WTC11 (cell line): Measurements from ENCODE around the gene CTSA. TPM values are rescaled to one million over a fixed set of nuclear protein-coding genes. Genes with fewer than 3 reads are reported as not detected.

Source experiments
- ATAC-seq: fragments of 200-7000 bp; cut with Tn5 transposase; 2 replicates; pipeline ENCODE4 v1.10.0; 2021; ENCODE audit warnings: mild to moderate bottlenecking, moderate library complexity
- CTCF ChIA-PET: fragments of 300-600 bp; sonication (Branson Sonifier 250); formaldehyde crosslinking; loops from one replicate; lab custom pipeline; 2021; ENCODE audit warnings: antibody characterized with exemption; lab: Charles Lee
- POLR2A ChIA-PET: fragments of 350-600 bp; sonication (Branson Sonifier 250); formaldehyde crosslinking; loops from one replicate; lab custom pipeline; 2021; ENCODE audit warnings: antibody characterized with exemption; lab: Charles Lee
- DNase-seq: peaks from one replicate; pipeline ENCODE4 v3.0.0; 2021; ENCODE audit warnings: low spot score
- H3K27ac Mint-ChIP-seq: 2 replicates; pipeline ENCODE4 v1.8.0; 2021; ENCODE audit warnings: mixed read lengths
- H3K27me3 Mint-ChIP-seq: 2 replicates; pipeline ENCODE4 v1.8.0; 2021; ENCODE audit warnings: low read depth, mild to moderate bottlenecking, moderate library complexity, mixed read lengths
- H3K36me3 Mint-ChIP-seq: 2 replicates; pipeline ENCODE4 v1.8.0; 2021; ENCODE audit warnings: mixed read lengths
- H3K4me1 Mint-ChIP-seq: 2 replicates; pipeline ENCODE4 v1.8.0; 2022; ENCODE audit warnings: mixed read lengths
- H3K4me3 Mint-ChIP-seq: 2 replicates; pipeline ENCODE4 v1.8.0; 2021; ENCODE audit warnings: mild to moderate bottlenecking, moderate library complexity, mixed read lengths
- H3K9me3 Mint-ChIP-seq: 2 replicates; pipeline ENCODE4 v1.8.0; 2021; ENCODE audit warnings: mixed read lengths
- ATF2 ChIP-seq: sonication (generic); formaldehyde crosslinking; IDR thresholded peaks from 2 replicates; pipeline ENCODE4 v1.8.1; 2022; ENCODE audit warnings: low read depth, missing genetic modification reagents, borderline replicate concordance
- CREM ChIP-seq: sonication (generic); formaldehyde crosslinking; IDR thresholded peaks from 2 replicates; pipeline ENCODE4 v1.8.1; 2022; ENCODE audit warnings: mild to moderate bottlenecking, missing genetic modification reagents, moderate library complexity
- EMX1 ChIP-seq: fragments of 250-450 bp; sonication (Bioruptor Pico); IDR thresholded peaks from 2 replicates; pipeline ENCODE4 v1.8.0; 2021; ENCODE audit warnings: mild to moderate bottlenecking
- GRHL2 ChIP-seq: fragments of 250-450 bp; sonication (Bioruptor Pico); IDR thresholded peaks from 2 replicates; pipeline ENCODE4 v1.8.0; 2022; ENCODE audit warnings: mild to moderate bottlenecking, moderate library complexity; ENCODE audit not compliant: insufficient replicate concordance, severe bottlenecking
- GTF2I ChIP-seq: fragments of 250-450 bp; sonication (Bioruptor Pico); conservative IDR thresholded peaks from 2 replicates; pipeline ENCODE4 v1.4.0; 2021; ENCODE audit warnings: mild to moderate bottlenecking
- KAT7 ChIP-seq: sonication (generic); formaldehyde crosslinking; IDR thresholded peaks from 2 replicates; pipeline ENCODE4 v1.8.1; 2023; ENCODE audit warnings: missing genetic modification reagents, mild to moderate bottlenecking, borderline replicate concordance
- MXD4 ChIP-seq: fragments of 250-450 bp; sonication (Bioruptor Pico); IDR thresholded peaks from 2 replicates; pipeline ENCODE4 v1.8.0; 2021; ENCODE audit warnings: mild to moderate bottlenecking, moderate library complexity, borderline replicate concordance
- TEAD1 ChIP-seq: sonication (generic); formaldehyde crosslinking; IDR thresholded peaks from 2 replicates; pipeline ENCODE4 v1.8.0; 2022; ENCODE audit warnings: mild to moderate bottlenecking, missing genetic modification reagents
- TP53 ChIP-seq: sonication (generic); formaldehyde crosslinking; IDR thresholded peaks from 2 replicates; pipeline ENCODE4 v1.8.1; 2023; ENCODE audit warnings: mild to moderate bottlenecking, missing genetic modification reagents
- USF2 ChIP-seq: sonication (generic); formaldehyde crosslinking; IDR thresholded peaks from 2 replicates; pipeline ENCODE4 v1.8.1; 2023; ENCODE audit warnings: mild to moderate bottlenecking, missing genetic modification reagents, moderate library complexity
- ZBTB21 ChIP-seq: sonication (generic); formaldehyde crosslinking; IDR thresholded peaks from 2 replicates; pipeline ENCODE4 v1.8.1; 2023; ENCODE audit warnings: mild to moderate bottlenecking, missing genetic modification reagents, borderline replicate concordance
- ZNF121 ChIP-seq: sonication (generic); formaldehyde crosslinking; IDR thresholded peaks from 2 replicates; pipeline ENCODE4 v1.8.0; 2023; ENCODE audit warnings: missing genetic modification reagents
- ZNF219 ChIP-seq: sonication (generic); formaldehyde crosslinking; IDR thresholded peaks from 2 replicates; pipeline ENCODE4 v1.8.0; 2023; ENCODE audit warnings: missing genetic modification reagents, mild to moderate bottlenecking, borderline replicate concordance
- ZNF423 ChIP-seq: fragments of 250-450 bp; sonication (Bioruptor Pico); IDR thresholded peaks from 2 replicates; pipeline ENCODE4 v2.1.2; 2022; ENCODE audit warnings: mild to moderate bottlenecking, moderate library complexity
- total RNA-seq: library from RNA; stranded (reverse); gene quantifications from 3 replicates; pipeline ENCODE4 v1.2.3, GENCODE V29; 2021
- TF ChIP-seq, protein P1 (sequence below): sonication (generic); formaldehyde crosslinking; IDR thresholded peaks from 2 replicates; pipeline ENCODE4 v1.8.0; 2022; ENCODE audit warnings: missing genetic modification reagents
- TF ChIP-seq, protein P2 (sequence below): fragments of 250-450 bp; sonication (Bioruptor Pico); IDR thresholded peaks from 2 replicates; pipeline ENCODE4 v1.9.0; 2021; ENCODE audit warnings: mild to moderate bottlenecking, borderline replicate concordance
- TF ChIP-seq, protein P3 (sequence below): sonication (generic); formaldehyde crosslinking; IDR thresholded peaks from 2 replicates; pipeline ENCODE4 v1.8.0; 2023; ENCODE audit warnings: missing genetic modification reagents
- TF ChIP-seq, protein P4 (sequence below): sonication (generic); formaldehyde crosslinking; IDR thresholded peaks from 2 replicates; pipeline ENCODE4 v1.8.1; 2023; ENCODE audit warnings: mild to moderate bottlenecking, missing genetic modification reagents, moderate library complexity

CTSA gene
- total RNA-seq, 1 experiment from 2014 or later, result 48.3 TPM

DNA sequence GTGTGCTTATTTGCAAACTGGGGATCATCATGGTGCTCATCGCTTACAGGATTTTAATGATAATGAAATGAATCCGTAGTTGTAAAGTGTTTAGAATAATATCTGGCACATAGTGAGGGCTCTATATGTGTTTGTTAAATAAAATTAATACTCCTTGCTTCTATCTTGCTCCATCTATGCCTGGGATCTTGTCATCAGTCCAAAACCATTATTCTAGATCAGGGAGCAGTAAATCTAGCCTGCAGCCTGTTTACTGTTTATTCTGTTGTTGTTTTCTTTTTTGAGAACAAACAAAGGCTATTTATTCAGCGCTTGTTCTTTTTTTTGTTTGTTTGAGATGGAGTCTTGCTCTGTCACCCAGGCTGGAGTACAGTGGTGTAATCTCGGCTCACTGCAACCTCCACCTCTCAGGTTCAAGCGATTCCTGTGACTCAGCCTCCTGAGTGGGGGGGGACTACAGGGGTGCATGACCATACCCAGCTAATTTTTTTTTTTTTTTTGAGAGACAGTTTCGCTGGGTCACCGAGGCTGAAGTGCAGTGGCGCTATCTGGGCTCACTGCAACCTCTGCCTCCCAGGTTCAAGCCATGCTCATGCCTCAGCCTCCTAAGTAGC is 42.1 kb upstream of the CTSA start (continued):
- TF ChIP-seq, protein P1, sequence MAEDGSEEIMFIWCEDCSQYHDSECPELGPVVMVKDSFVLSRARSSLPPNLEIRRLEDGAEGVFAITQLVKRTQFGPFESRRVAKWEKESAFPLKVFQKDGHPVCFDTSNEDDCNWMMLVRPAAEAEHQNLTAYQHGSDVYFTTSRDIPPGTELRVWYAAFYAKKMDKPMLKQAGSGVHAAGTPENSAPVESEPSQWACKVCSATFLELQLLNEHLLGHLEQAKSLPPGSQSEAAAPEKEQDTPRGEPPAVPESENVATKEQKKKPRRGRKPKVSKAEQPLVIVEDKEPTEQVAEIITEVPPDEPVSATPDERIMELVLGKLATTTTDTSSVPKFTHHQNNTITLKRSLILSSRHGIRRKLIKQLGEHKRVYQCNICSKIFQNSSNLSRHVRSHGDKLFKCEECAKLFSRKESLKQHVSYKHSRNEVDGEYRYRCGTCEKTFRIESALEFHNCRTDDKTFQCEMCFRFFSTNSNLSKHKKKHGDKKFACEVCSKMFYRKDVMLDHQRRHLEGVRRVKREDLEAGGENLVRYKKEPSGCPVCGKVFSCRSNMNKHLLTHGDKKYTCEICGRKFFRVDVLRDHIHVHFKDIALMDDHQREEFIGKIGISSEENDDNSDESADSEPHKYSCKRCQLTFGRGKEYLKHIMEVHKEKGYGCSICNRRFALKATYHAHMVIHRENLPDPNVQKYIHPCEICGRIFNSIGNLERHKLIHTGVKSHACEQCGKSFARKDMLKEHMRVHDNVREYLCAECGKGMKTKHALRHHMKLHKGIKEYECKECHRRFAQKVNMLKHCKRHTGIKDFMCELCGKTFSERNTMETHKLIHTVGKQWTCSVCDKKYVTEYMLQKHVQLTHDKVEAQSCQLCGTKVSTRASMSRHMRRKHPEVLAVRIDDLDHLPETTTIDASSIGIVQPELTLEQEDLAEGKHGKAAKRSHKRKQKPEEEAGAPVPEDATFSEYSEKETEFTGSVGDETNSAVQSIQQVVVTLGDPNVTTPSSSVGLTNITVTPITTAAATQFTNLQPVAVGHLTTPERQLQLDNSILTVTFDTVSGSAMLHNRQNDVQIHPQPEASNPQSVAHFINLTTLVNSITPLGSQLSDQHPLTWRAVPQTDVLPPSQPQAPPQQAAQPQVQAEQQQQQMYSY (CRISPR knock-in tag), result no peak
- TF ChIP-seq EMX1 (CRISPR knock-in tag) (no peak), ZBTB21 (no peak), ZNF121 (no peak)
- TF ChIP-seq, all 79 proteins: peak for 0

DNA sequence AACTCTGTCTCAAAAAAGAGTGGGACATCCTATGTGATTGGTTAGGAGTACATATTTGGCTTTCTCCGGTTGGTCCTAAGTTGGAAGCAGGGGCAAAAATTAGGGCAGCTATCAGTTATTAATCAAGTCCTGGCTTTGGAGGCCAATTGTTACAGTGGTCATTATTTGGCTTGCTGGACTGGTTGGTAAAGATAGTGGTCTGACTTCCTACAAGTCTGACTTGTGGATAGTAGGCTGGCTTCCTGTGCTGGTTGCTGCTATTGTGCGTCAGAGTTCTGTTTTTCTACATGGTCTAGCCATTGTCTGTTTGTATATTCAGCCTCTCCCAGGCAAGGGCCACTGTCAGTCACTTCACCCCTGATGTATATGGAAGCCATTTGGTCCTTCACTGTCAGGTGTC is 40.9 kb upstream of the CTSA start:
- H3K4me1 Mint-ChIP-seq, result peaks cover 40% of the 10 kb centered on the region
- DNase-seq (no peak), ATAC-seq (no peak)
- ChIA-PET CTCF (no interaction called here), POLR2A (no interaction called here)
- no peak overlapping the region for H3K4me3 Mint-ChIP-seq
- H3K36me3 Mint-ChIP-seq, result peaks cover 31% of the 10 kb centered on the region; the same call in 1 of the 2 replicates
- H3K27me3 Mint-ChIP-seq, result no peaks in the 10 kb centered on the region
- peak overlapping the region; percentile 84; the same call in 1 of the 2 replicates for H3K27ac Mint-ChIP-seq
- H3K9me3 Mint-ChIP-seq, result no peaks in the 10 kb centered on the region
- TF ChIP-seq MXD4 (CRISPR knock-in tag), result no peak
- TF ChIP-seq, protein P2, sequence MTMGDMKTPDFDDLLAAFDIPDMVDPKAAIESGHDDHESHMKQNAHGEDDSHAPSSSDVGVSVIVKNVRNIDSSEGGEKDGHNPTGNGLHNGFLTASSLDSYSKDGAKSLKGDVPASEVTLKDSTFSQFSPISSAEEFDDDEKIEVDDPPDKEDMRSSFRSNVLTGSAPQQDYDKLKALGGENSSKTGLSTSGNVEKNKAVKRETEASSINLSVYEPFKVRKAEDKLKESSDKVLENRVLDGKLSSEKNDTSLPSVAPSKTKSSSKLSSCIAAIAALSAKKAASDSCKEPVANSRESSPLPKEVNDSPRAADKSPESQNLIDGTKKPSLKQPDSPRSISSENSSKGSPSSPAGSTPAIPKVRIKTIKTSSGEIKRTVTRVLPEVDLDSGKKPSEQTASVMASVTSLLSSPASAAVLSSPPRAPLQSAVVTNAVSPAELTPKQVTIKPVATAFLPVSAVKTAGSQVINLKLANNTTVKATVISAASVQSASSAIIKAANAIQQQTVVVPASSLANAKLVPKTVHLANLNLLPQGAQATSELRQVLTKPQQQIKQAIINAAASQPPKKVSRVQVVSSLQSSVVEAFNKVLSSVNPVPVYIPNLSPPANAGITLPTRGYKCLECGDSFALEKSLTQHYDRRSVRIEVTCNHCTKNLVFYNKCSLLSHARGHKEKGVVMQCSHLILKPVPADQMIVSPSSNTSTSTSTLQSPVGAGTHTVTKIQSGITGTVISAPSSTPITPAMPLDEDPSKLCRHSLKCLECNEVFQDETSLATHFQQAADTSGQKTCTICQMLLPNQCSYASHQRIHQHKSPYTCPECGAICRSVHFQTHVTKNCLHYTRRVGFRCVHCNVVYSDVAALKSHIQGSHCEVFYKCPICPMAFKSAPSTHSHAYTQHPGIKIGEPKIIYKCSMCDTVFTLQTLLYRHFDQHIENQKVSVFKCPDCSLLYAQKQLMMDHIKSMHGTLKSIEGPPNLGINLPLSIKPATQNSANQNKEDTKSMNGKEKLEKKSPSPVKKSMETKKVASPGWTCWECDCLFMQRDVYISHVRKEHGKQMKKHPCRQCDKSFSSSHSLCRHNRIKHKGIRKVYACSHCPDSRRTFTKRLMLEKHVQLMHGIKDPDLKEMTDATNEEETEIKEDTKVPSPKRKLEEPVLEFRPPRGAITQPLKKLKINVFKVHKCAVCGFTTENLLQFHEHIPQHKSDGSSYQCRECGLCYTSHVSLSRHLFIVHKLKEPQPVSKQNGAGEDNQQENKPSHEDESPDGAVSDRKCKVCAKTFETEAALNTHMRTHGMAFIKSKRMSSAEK (CRISPR knock-in tag), result no peak

GRCh38 chr20:45850926-45851325 is 40.2 kb upstream of the CTSA start:
- DNase-seq (no peak), ATAC-seq (no peak)
- no peak overlapping the region for H3K4me3 Mint-ChIP-seq
- TF ChIP-seq, protein P3, sequence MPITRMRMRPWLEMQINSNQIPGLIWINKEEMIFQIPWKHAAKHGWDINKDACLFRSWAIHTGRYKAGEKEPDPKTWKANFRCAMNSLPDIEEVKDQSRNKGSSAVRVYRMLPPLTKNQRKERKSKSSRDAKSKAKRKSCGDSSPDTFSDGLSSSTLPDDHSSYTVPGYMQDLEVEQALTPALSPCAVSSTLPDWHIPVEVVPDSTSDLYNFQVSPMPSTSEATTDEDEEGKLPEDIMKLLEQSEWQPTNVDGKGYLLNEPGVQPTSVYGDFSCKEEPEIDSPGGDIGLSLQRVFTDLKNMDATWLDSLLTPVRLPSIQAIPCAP, result no peak
- TF ChIP-seq, protein P4, sequence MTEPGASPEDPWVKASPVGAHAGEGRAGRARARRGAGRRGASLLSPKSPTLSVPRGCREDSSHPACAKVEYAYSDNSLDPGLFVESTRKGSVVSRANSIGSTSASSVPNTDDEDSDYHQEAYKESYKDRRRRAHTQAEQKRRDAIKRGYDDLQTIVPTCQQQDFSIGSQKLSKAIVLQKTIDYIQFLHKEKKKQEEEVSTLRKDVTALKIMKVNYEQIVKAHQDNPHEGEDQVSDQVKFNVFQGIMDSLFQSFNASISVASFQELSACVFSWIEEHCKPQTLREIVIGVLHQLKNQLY (CRISPR knock-in tag), result no peak
- TF ChIP-seq KAT7, result no peak
- no peak for TF ChIP-seq TP53
- TF ChIP-seq TEAD1 (CRISPR knock-in tag), result no peak
- TF ChIP-seq GTF2I (CRISPR knock-in tag), result no peak
- no peak for TF ChIP-seq USF2 (CRISPR knock-in tag)
- TF ChIP-seq CREM (CRISPR knock-in tag), result no peak
- TF ChIP-seq GRHL2, result no peak
- no peak for TF ChIP-seq ZNF219 (CRISPR knock-in tag)
- no peak for TF ChIP-seq ATF2 (CRISPR knock-in tag)
- no peak for TF ChIP-seq ZNF423 (CRISPR knock-in tag)
- peaks cover 44% of the 10 kb centered on the region for H3K4me1 Mint-ChIP-seq
- peak overlapping the region; percentile 84 for H3K27ac Mint-ChIP-seq
- no peaks in the 10 kb centered on the region for H3K27me3 Mint-ChIP-seq
- H3K36me3 Mint-ChIP-seq, result peaks cover 28% of the 10 kb centered on the region; the same call in 1 of the 2 replicates
- ChIA-PET CTCF (interaction anchor here (2.2 kb wide), 1 partner anchor 27 kb away, joined by 11 read pairs; no protein-coding TSS in a partner anchor), POLR2A (interaction anchor here (0.9 kb wide), 1 partner anchor 32 kb away, joined by 3 read pairs; no protein-coding TSS in a partner anchor)
- no peaks in the 10 kb centered on the region for H3K9me3 Mint-ChIP-seq
